Tibial nerve (tissue), 4 donors: ENCODE data around the gene MSN.

Source experiments
- CTCF ChIP-seq, 5 experiments: fragments of 200-600 bp in 3 of 5; fragments of 450-650 bp in 2 of 5; sonication (generic) in 3 of 5; IDR thresholded peaks; one replicate each; pipeline ENCODE4 v1.5.1; 2016 to 2019; ENCODE audit warnings: antibody characterized with exemption in 5 of 5, mild to moderate bottlenecking in 3 of 5, moderate library complexity in 2 of 5
- EP300 ChIP-seq, 2 donors: sonication (generic); formaldehyde crosslinking; IDR thresholded peaks; one replicate each; pipeline ENCODE4 v1.6.1; 2017; ENCODE audit warnings: antibody characterized with exemption in 2 of 2, mild to moderate bottlenecking in 1 of 2

- TF ChIP-seq EP300 (IDR thresholded peaks at IDR 0.05) (no peak), CTCF (IDR thresholded peaks at IDR 0.05) (no peak)
Observed at GRCh38 chrX:65769564-65770292, 102.3 kb downstream of the MSN start.
